GM04504 (cell line): ENCODE measurements around the gene MAPKAP1.

Source experiments
- DNase-seq: peaks from one replicate; pipeline ENCODE4 v3.0.0-alpha.2; 2012; ENCODE audit warnings: low read depth

The MAPKAP1 gene

DNA sequence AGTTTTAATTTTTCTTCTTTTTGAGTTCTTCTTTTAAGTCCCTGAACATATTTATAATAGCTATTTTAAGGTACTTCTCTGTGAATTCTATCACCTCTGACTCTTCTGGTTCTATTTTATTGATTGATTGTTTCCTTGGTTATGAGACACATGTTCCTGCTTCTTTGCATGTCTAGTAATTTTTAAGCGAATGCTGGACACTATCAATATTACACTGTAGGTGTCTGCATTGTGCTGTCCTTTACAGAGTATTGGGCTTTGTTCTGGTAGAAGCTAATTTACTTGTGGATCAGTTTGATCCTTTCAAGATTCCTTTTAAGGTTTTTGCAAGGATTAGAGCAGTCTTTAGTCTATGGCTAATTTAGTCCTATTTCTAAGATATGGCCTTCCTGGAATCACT, 249.7 kb downstream of the MAPKAP1 start:
- DNase-seq = no peak

DNA sequence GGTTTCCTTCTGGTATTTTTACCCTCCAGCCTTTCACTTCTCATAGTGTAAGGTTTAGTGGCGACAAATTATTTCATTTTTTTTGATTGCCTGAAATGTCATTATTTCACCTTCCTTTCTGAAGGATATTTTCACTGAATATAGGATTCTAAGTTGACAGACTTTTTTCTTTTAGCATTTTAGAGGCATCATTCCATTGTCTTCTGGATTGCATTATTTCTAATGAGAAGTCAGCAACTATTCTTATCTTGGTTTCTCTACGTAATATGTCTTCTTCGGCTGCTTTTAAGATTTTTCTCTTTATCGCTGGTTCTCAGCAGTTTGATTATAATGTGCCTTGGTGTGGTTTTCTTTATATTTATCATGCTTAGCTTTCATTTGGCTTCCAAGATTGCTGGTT, 251.1 kb downstream of the MAPKAP1 start:
- no peak for DNase-seq

DNA sequence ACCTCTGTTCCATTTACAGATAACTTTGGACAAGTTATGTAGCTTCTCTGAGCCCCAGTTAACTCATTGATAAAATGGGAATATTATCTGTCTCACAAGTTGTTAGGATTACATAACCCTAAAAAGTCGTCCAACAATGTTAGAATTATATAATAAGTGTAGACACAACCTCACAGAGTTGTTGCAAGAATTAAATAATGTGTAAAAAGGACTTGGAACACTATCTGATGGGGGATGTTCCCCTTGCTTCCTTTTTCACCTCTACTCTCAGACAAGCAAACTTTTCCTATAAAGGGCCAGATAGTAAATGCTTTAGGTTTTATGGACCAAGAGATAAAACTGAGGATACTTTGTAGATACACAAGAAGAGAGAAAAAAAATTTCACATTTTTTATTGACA, 251.9 kb downstream of the MAPKAP1 start:
- no peak for DNase-seq

DNA sequence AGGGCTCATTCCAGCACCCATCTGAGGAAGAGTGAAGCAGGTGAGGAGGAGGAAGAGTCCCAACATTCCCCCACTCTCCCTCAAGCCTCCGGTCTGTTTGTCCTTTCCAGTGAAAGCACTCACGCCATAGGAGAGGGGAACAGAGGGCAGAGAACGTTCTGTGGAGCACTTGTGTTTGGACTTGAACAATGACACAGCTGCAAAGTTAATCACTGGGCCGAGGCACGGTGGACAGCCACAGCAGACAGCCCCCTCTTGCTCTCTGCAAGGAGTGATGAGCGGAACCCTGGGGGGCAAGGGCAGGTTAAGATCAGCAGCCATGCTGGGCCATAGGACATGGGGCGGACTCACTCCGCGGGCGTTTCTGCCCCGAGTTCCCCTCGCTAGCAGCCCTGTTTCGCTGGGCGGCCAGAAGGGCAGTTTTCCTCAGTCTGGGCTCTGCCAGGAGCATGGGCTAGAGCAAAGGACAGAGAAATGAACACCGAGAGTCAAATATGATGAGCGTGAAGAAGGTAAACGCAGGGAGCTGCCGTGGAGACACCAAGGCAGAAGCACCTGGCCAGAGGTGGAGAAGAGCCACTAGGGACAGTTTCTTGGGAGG, 259.7 kb downstream of the MAPKAP1 start:
- no peak for DNase-seq

DNA sequence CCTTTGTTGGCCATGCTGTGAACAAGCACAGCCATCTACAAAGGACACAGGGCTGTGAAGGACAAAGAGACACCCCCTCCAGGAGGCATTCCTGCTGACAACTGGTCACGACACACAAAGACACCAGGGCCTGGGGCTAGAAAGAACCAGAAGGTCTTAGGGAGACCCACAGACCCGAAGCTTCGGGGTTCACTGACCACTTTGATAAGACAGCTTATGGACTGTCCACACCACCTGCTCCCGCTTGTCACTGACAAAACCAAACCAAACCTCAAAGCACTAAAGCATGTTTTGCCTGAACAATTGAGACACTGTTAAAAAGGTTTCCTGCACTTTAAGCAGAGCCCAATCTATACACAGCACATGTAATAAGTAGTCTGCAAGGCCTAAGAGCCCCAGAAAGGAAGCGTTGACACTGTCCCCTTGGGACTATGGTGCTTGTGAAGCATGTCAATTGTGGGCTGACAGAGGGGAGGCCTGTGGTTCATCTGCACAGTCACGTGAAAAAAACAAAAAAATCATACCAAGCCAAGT, 260.4 kb downstream of the MAPKAP1 start:
- DNase-seq = no peak

DNA sequence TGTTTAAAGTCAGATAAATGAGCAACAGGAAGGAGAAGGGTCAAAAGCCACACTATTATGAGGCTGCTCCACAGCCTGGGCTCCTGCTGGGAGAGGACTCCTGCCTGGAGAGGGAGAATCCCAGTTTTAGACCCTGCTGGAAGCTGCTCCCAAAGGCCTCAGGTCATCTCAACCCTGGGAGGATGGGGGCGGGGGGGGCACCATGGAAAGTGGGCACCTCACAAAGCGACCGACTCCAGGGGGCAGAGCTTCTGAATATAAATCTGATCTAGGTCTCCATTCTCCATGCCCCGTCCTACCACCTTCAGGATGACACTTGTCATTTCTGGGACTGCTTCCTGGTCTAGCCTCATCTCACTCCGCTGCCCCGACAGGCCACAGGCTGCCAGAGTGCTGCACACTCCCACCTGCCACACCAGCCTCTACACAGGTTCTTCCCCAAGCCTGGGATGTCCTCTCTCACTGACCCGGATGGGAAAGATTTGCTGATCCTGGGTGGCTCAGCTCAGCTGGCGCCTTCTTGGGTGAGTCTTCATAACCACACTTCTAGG, 262.0 kb downstream of the MAPKAP1 start:
- no peak for DNase-seq

DNA sequence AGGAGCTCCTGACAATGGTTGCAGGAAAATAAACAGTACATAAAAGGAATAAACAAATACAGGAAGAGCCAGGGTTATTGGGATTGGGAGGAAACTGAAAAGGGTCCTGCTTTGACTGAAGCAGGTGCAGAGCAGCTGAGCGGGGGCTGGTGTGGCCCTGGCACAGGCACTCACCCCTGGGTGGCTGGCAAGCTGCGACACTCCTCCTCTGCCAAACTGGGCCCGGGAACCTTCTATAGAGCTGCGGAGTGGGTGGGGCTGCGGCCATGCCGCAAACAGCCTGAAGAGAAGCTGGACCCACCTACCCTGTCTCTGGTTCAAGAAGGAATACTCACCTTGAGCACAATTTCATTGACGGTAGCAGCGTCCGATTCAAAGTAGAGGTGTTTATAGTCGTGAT, 262.8 kb downstream of the MAPKAP1 start:
- no peak for DNase-seq

DNA sequence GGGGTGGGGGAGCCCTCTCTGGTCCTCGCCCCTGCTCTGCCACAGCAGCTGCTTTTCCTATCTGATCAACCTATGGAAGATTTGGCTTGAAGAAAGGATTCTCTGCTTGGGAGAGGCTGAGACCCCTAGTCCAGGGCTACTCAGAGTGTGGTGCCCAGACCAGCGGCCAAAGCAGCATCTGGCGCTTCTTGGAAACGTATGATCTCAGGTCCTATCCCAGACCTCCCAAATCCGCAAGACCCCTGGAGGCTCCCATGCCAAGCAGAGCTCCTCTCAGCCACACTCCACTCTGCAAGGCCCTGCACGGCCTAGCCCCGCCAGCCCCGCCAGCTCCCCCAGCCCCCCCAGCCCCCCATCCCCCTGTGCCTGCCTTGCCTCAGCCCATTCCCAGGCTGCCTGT, 263.6 kb downstream of the MAPKAP1 start:
- DNase-seq = no peak

DNA sequence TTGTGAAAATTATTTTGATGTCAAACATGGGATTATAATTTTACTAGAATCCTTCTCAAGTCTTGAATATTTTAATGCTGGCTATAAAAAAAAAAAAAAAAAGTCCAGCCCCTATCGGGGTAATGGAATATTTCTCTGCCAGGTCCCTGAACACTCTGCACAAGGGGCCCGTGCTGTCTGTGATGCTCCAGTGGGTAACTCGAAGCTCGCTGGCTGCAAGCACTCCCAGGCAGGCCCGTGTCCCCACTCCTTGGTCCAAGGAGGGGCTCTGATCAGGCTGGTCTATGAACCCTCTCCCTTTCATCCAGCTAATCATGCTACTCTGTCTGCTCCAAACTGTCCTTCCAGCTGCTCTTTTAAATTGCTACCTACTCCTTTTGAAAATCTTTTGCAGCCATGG, 264.6 kb downstream of the MAPKAP1 start:
- no peak for DNase-seq

DNA sequence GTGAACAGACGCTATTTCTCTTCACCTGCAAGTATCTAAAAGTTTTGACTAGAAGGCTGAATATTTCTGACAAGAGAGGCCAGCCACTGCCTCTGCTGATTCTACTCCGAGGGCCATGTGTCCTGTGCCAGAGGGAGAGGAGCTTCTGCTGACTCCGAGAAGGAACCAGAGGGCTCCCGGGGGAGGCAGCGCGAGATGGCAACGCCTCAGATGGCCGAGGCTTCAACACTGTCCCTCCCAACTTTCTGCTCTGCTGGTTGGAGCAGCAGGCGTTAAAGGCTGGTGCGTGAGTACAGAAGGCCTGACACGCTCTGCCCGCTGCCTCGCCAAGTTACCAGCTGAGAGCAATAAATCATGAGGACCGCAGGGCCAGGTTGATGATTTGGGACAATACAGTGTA, 266.6 kb downstream of the MAPKAP1 start:
- DNase-seq = no peak

DNA sequence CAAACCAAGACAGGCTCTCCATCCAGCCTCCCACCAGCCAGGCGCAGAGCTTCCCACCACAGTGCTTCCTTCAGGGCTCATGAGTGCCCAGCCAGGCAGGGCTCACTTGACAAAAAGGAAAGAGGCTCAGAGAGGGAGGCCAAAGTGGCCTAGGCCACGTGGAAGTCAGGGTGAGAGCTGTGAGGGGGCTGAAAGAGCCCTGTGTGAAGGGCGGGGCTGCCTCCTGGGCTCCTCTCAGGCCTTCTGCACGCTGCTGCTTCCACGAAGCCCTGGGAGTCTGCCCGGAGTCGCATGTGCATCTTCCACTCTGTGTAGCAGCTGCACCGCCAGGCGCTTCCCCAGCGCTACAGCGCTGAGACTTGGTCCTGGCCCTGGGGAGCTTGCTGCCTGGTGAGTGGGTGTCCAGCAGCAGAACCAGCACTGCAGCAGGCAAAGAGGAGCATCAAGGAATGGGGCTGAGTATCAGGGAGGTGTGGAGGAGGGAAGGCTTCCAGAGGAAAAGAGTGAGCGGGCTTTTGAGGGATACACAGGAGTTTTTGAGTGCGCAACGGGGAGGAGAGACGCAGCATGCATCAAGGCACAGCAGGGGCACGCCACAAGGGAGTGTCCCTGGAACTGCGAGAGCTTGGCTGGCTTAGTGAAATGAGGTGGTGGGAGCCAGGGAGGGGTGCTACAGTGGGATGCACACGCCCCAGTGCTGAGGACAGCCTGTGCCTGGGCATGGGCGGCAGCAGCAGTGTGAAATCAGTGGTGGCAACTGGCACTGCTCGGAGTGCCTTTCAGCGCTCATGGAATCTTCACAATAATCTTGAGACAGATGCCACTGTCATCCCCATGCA, 267.4 kb downstream of the MAPKAP1 start:
- DNase-seq = no peak

DNA sequence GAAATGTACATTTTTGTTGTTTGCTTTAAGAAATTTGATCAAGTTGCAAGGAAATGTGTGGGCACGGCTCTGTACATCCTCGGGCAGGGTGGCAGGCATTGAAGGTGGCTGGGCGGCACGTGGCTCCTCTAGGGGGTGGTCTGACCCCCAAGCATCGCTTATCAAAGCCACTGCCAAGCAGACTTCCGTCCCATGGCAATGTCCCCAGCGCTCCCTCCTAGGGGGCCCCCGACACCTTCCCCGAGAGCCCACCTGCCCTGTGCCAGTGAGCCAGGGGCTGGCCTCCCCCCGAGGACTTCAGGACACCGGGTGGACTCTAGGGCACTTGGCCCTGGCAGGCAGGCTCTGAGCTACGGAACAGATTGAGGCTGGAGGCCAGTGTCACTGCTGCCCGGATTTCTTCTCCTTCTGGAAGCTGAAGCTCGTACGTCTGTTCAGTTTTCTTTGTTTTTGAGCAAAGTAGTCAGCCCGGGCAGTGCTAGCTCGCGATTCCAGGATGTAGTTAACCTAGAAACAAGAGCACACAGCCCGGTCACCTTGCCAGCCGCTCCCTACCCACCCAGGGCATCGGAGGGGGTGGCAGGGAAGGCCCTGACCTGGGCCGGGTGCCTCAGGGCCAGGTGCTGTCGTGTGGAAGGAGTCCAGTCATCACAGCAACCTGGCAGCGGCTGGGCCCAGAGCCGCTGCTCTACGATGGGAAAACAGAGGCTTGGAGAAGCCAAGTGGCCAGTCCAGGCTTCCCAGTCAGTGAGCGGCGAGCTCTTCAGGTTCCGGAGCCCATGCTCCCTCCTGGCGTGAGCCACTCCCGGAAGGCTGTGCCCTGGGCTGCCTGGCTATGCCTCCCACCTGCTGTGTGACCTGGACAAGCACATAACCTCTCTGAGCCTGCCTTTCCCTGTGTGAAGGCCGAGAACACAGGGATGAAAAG, 268.2 kb downstream of the MAPKAP1 start:
- no peak for DNase-seq

DNA sequence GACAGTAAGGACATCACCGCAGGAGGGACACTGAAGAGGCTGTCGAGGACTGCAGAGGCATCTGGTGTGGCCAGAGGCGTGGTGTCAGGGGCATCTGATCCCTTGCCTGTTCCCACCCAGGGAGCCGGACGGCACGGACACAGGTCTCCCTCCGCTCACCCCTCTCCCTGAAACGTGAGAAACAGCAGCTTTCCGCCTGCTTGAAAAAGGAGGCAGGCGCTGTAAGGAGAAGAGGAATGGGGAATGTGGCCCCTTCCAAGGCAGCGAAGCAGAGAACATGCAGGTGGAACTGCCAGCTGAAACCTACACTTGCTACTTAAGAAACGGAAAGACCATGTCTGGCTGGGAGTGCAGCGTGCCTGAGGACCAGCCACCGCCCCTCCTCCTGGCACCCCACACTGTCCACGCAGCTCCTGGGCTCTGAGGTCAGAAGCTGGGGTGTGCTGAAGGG, 269.2 kb downstream of the MAPKAP1 start:
- DNase-seq = no peak

DNA sequence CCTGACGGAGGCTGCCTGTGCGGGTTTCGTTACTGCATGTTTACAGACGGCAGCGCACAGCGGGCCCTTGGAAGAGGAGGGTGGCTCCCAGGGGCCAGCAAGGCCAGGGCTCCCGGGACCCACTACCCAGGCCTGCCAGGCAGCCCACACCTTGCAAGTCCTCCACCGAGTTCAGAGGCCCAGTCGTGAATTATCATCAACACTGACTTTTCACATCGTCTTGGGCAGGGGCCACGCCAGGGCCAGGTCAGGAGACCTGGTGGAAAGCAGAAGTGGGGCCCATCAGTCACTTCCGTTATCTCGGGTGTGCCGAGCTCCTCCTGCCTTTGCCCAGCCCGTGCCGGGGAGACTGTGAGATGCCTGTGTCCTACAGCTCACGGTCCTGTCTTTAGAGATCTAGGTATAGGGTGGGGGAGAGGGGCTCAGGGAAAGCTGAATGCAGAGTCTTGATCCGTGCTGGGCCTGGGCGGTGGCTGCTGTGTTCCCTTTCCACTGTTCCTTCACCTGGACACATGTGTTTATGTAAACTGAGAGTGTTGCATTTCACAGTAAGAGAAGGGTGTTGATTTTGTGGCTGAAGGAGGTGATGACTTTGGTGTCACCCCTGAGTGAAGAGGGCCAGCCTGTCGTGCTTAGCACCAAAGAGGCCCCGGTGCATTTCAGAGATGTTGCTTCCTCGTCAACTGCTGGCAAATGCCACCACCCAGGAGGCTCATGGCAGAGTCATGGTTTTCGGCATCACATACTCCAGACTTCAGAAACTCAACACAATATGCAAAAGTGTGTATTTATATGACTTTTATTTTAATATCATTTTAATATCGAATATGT, 270.2 kb downstream of the MAPKAP1 start:
- no peak for DNase-seq

DNA sequence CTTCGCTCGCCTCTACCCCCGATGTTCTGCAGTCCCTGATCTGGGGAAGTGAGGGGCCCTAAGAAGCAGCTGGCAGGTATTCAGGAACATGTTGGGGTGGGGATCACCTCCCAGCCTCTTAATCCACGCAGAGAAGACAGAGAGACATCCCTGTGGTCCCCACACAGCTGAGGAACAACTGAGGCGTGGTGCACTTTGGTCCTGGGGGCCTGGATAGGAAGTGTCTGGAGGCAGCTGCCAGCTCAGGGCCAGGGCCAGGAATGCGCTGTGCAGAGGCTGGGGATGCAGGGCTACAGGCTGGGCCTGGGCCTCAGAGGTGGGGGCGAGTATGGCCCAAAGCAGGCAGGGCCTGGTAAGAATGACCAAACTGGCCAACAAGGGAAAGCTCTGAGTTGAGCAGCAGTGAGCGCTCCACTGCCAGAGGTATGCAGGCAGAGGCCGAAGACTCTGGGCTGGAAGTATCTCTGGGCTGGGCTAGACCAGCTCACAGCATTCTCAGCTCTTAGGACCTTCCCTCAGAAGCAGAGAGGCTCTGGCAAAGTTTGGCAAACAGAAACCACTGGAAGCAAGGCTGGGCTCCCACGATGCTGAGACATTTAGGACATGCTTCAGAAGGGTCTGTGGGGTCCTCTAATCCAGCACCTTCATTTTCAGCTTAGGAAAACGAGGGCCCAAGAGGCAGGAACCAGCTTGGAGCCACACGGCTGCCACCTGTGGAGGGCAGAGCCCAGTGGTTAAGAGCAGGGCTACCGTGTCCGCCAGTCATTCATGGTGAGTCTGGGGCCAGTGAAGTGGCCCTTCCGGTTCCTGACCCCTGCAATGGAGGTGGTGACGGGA, 271.0 kb downstream of the MAPKAP1 start:
- DNase-seq = no peak

DNA sequence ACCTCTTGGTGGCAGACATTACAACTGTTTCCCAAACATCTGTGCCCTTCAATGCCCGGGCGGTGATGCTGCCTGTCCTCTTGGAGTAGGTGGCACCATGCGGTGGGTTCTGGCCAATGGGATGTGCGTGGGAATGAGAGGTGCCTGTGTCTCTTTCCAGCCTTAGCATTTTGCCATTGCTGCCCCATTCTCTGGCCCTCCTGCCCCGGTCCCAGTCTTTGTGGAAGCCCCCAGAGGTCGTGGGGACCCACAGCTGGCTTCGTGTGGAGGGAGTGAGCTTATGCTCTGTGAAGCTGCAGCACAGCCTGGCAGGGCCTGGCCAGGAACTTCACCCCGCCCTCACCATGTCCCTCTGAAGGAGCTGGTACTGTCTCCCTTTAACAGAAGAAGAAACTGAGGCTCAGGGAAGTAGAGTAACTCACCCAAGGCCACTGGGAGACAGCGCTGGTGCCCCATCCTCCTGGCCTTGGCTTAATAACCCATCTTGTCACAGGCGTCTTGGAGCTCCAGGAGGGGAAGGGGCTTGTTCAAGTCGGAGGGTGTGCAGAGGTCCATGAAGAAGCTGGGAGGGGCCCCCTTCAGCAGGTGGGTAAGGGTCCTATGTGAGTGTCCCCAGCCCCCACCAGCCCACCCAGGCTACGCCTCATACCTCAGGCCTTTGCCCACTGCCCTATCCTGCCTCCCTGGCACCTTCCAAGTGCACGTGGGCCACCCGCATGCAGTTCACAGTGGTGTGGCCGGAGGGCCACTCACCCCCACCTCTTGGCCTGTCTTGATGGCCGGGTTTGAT, 271.8 kb downstream of the MAPKAP1 start:
- no peak for DNase-seq

DNA sequence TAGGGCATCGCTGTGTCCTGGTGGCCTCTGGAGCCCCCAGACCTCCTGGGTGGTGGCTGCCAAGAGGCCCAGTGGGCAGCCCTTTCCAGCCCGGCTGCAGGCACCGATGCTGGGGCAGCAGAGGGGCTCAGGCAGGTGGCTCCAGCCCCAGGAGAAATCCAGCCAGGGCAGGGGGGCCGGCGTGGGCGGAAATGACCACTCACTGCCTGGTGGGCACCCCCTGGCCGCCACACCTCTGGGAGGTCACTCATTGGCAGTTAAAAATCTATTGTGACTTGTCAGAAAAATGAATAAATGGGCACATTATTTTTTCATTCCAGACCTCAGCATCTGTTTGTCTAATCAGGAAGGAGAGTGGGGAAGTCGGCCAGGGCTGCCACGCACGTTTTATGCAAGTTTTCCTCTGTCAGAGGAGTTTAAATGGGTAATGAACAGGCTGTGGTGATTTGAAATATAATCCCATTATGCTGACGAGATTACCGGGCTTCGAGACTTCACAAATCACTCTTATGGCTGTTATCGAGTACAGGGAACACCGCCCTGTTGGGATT, 273.5 kb downstream of the MAPKAP1 start:
- DNase-seq = peak; percentile 5

DNA sequence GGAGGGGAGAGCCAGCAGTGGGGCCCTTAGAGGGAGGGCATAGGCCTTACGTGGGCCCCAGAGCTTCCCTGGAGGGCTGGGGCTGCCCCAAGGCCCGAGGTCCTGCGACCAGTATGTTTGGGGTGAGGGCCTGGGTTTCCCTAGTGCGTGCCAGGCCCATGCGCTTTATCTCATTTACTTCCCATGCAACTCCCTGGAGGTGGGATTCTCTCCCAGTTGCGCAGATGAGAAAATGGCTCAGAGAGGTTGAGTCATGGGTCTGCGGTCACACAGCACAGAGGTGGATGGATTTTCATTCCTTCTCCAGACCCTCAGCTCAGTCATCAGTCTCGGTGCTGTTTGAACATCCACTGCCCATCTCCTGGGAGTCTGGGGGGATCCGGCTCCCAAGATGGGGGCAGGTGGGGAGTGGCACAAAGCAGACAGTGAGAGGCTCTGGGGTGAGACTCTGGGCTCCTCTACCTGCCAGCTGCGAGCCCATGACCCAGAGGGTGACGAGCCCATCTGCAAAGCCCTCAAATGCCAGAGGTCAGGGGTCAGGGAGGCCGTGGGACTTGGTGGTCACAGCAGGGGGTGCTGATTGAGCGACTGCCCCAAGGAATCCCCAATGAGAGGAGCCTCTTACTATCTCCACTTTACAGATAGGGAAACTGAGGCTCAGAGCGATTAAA, 274.2 kb downstream of the MAPKAP1 start:
- DNase-seq = no peak
